ENCODE results near the gene CELF5. TPM values are rescaled to one million over a fixed set of nuclear protein-coding genes. Genes with fewer than 3 reads are reported as not detected.

The CELF5 gene
- total and polyA plus RNA-seq, 9 of the 15 experiments (the other 6 are each of a cell fraction or from before 2014, with no cell fraction given): 0.01 to 0.56 (median 0.22) TPM

DNA sequence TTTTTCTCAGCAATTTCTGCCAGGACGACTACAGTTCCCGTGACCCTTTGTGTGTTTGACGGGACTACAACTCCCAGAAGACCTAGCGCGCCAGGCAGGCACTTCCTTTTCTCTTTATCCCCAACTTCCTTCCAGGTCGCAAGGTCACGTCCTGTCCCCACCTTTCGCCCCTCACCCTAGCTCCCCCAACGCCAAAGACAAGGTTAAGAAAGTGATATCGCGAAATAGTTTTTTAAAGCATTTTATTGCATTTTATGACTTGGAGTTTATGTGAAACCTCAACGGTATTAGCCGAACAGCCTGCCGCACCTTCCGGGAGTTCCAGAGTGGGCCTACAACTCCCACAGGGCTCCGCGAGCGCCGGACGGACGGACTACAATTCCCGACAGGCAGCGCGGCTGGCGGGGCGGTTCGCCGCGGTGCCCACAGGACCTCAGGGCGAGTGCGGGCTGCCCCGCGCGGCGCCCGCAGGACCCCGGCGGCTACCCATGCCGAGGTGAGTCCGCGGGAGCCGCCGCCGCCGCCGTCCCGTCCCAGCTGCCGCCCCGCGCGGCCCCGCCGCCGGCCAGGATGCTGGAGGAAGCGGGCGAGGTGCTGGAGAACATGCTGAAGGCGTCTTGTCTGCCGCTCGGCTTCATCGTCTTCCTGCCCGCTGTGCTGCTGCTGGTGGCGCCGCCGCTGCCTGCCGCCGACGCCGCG, 38.9 kb upstream of the CELF5 start, which contains the start of gene NCLN (continued):
- 0 out of 2 replicates have a peak, but pooled peaks have one; percentile 8 for TF ChIP-seq KLF6 (CRISPR knock-in tag; IDR thresholded peaks at IDR 0.05; ENCODE audit: borderline replicate concordance)
- TF ChIP-seq ZNF639 (CRISPR knock-in tag; conservative IDR thresholded peaks at IDR 0.05 in 1 of 2, IDR thresholded peaks at IDR 0.05 in 1 of 2): peak in 1 of 2 experiments; percentile 63; a peak in 2 of 4 replicates
- TF ChIP-seq MXI1 (IDR thresholded peaks at IDR 0.05; ENCODE audit: low read depth, low read length): 0 out of 2 replicates have a peak, but pooled peaks have one; percentile 50
- TF ChIP-seq FOXK2 (conservative IDR thresholded peaks at IDR 0.05 in 1 of 2, IDR thresholded peaks at IDR 0.05 in 1 of 2; ENCODE audit: low read depth in 2 of 2): peak in 1 of 2 experiments; percentile 46; a peak in 1 of 4 replicates
- TF ChIP-seq, protein P1, sequence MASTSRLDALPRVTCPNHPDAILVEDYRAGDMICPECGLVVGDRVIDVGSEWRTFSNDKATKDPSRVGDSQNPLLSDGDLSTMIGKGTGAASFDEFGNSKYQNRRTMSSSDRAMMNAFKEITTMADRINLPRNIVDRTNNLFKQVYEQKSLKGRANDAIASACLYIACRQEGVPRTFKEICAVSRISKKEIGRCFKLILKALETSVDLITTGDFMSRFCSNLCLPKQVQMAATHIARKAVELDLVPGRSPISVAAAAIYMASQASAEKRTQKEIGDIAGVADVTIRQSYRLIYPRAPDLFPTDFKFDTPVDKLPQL (IDR thresholded peaks at IDR 0.05; ENCODE audit: extremely low read depth, insufficient read length): no peak
- TF ChIP-seq ZNF444 (CRISPR knock-in tag; IDR thresholded peaks at IDR 0.05): no peak
- peak; percentile 83 for TF ChIP-seq ZNF592 (IDR thresholded peaks at IDR 0.05)
- no peak for TF ChIP-seq COPS2 (conservative IDR thresholded peaks at IDR 0.05)
- peak; percentile 54 for TF ChIP-seq KDM5B (IDR thresholded peaks at IDR 0.05; ENCODE audit: insufficient replicate concordance, low read depth, low read length)
- TF ChIP-seq CHD2 (IDR thresholded peaks at IDR 0.05; ENCODE audit: low read depth, low read length): 0 out of 2 replicates have a peak, but pooled peaks have one; percentile 22
- no peak for TF ChIP-seq ARHGAP35 (IDR thresholded peaks at IDR 0.05; ENCODE audit: partially characterized antibody)
- peak; percentile 21 to 53; a peak in 1 of 4 replicates for TF ChIP-seq TEAD1 (CRISPR knock-in tag; IDR thresholded peaks at IDR 0.05)
- TF ChIP-seq TGIF2 (CRISPR knock-in tag; IDR thresholded peaks at IDR 0.05): no peak
- TF ChIP-seq VEZF1 (CRISPR knock-in tag; IDR thresholded peaks at IDR 0.05): peak; percentile 70
- no peak for TF ChIP-seq HDAC6 (IDR thresholded peaks at IDR 0.05; ENCODE audit: low read depth, low read length)
- no peak for TF ChIP-seq MCM5 (IDR thresholded peaks at IDR 0.05; ENCODE audit: low read depth)
- TF ChIP-seq, protein P2, sequence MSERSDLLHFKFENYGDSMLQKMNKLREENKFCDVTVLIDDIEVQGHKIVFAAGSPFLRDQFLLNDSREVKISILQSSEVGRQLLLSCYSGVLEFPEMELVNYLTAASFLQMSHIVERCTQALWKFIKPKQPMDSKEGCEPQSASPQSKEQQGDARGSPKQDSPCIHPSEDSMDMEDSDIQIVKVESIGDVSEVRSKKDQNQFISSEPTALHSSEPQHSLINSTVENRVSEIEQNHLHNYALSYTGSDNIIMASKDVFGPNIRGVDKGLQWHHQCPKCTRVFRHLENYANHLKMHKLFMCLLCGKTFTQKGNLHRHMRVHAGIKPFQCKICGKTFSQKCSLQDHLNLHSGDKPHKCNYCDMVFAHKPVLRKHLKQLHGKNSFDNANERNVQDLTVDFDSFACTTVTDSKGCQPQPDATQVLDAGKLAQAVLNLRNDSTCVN (CRISPR knock-in tag; IDR thresholded peaks at IDR 0.05): 0 out of 2 replicates have a peak, but pooled peaks have one; percentile 44

All from K562 (cell line).